ENCODE data around the gene ANKRD52. TPM values are rescaled to one million over a fixed set of nuclear protein-coding genes. Genes with fewer than 3 reads are reported as not detected.

The ANKRD52 gene
- total RNA-seq, 1 experiment from 2014 or later = 56.6 TPM

DNA sequence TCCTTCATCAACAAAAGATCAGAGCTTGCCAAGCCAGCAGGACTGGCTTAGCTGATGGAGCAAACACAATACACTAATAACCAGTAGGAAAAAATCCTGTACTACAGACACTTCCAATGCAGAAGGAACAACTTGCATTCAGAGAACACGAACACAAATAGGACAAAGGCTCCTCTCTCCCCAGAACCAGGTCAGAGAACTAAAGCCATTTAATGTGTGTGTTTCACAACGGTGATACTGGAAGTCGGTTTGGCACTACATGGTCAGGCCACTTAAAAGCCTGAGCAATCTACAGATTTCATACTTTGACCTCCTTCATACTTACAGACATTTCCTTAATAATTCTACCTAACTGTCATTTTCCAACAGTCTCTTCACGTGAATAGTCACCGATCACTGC lies 35.6 kb upstream of the ANKRD52 start:
- DNase-seq (ENCODE audit: low read depth, low spot score) (no peak), ATAC-seq (no peak)
- Histone ChIP-seq H3K27ac (ENCODE audit: low read depth, low read length) (no peak overlapping the region), H3K79me2 (ENCODE audit: insufficient read depth, low read length) (peaks cover 88% of the 10 kb centered on the region), H2AFZ (ENCODE audit: low read depth, low read length, poor library complexity, severe bottlenecking) (no peak overlapping the region), H3K9me3 (ENCODE audit: control insufficient read depth in 1 of 2, insufficient read depth in 1 of 2, low read depth in 1 of 2, low read length in 2 of 2) (no peaks in the 10 kb centered on the region), H3K9me2 (ENCODE audit: insufficient read depth) (no peaks in the 10 kb centered on the region), H3K27me3 (ENCODE audit: insufficient read depth, low read length) (no peaks in the 10 kb centered on the region), H3K36me3 (ENCODE audit: control insufficient read depth in 1 of 2, insufficient read depth in 2 of 2, low read length in 2 of 2) (peaks cover 3 to 25% of the 10 kb centered on the region in 2 experiments; a peak in 2 of 4 replicates), H4K20me1 (ENCODE audit: insufficient read depth) (0 out of 2 replicates have a peak, but pooled peaks cover 3% of the 10 kb centered on the region), H3K4me2 (ENCODE audit: low read length) (no peak overlapping the region), H3K4me3 (replicated peaks in 1 of 2; ENCODE audit: low read depth in 1 of 2, low read length in 2 of 2) (no peak overlapping the region), H3K4me1 (ENCODE audit: control insufficient read depth in 1 of 2, insufficient read depth in 2 of 2, low read length in 2 of 2) (peaks cover 30 to 55% of the 10 kb centered on the region in 2 experiments), H3K9ac (ENCODE audit: low read length) (no peak overlapping the region)
- ChIA-PET RAD21 (ENCODE audit: low non-redundant PET in 1 of 2, low total read pairs in 2 of 2, uncharacterized antibody in 2 of 2, unreplicated experiment in 2 of 2) (no interaction called here), CTCF (no interaction called here), POLR2A (no interaction called here)
- BruUV-seq (replicated peaks) = no TSS peak
- TF ChIP-seq JUND (IDR thresholded peaks at IDR 0.05) (no peak), REST (IDR thresholded peaks at IDR 0.05; ENCODE audit: low read depth) (no peak), ELF1 (IDR thresholded peaks at IDR 0.05; ENCODE audit: borderline replicate concordance, low read depth) (no peak), YY1 (IDR thresholded peaks at IDR 0.05; ENCODE audit: extremely low read depth, insufficient replicate concordance, low read depth, low read length) (no peak), SIN3A (IDR thresholded peaks at IDR 0.05; ENCODE audit: low read depth) (no peak), RAD21 (IDR thresholded peaks at IDR 0.05; ENCODE audit: low read depth) (no peak)
- TF ChIP-seq, protein P1, sequence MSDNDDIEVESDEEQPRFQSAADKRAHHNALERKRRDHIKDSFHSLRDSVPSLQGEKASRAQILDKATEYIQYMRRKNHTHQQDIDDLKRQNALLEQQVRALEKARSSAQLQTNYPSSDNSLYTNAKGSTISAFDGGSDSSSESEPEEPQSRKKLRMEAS (IDR thresholded peaks at IDR 0.05) = no peak
- TF ChIP-seq, protein P2, sequence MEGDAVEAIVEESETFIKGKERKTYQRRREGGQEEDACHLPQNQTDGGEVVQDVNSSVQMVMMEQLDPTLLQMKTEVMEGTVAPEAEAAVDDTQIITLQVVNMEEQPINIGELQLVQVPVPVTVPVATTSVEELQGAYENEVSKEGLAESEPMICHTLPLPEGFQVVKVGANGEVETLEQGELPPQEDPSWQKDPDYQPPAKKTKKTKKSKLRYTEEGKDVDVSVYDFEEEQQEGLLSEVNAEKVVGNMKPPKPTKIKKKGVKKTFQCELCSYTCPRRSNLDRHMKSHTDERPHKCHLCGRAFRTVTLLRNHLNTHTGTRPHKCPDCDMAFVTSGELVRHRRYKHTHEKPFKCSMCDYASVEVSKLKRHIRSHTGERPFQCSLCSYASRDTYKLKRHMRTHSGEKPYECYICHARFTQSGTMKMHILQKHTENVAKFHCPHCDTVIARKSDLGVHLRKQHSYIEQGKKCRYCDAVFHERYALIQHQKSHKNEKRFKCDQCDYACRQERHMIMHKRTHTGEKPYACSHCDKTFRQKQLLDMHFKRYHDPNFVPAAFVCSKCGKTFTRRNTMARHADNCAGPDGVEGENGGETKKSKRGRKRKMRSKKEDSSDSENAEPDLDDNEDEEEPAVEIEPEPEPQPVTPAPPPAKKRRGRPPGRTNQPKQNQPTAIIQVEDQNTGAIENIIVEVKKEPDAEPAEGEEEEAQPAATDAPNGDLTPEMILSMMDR (IDR thresholded peaks at IDR 0.05 in 2 of 3, conservative IDR thresholded peaks at IDR 0.05 in 1 of 3; ENCODE audit: borderline replicate concordance in 1 of 3, insufficient read depth in 1 of 3, low read depth in 2 of 3, low read length in 2 of 3) = no peak
- intact Hi-C loops (cut with micrococcal nuclease) = no loop called here

Data from HCT116 (cell line).